Embryonic facial prominence (tissue), 1 donor: ENCODE measurements around the gene ORAI2.
"Not testable (repeated sequence)": the region's sequence is repeated elsewhere in the genome, so short reads cannot be mapped to it uniquely, and the experiment has no call there.

Source experiments
- DNase-seq: peaks from one replicate; pipeline ENCODE4 v3.0.0-alpha.2; 2016; ENCODE audit errors: extremely low spot score

ORAI2 gene

GRCh38 chr7:102446387-102447156 lies 13.2 kb downstream of the ORAI2 start:
- DNase-seq = no peak

- no peak for DNase-seq
Measured at GRCh38 chr7:102447311-102447710, 13.9 kb downstream of the ORAI2 start.

GRCh38 chr7:102449136-102449535 lies 15.8 kb downstream of the ORAI2 start:
- no peak for DNase-seq

- no peak for DNase-seq
Measured at GRCh38 chr7:102450242-102450641, 16.9 kb downstream of the ORAI2 start.

- no peak for DNase-seq
Measured at GRCh38 chr7:102451371-102452054, 18.1 kb downstream of the ORAI2 start.

- DNase-seq = no peak
Measured at GRCh38 chr7:102452451-102452850, 19.1 kb downstream of the ORAI2 start.

GRCh38 chr7:102453319-102453718 lies 19.9 kb downstream of the ORAI2 start:
- DNase-seq = no peak

- no peak for DNase-seq
Measured at GRCh38 chr7:102454468-102454867, 21.1 kb downstream of the ORAI2 start.

GRCh38 chr7:102454932-102455331 lies 21.6 kb downstream of the ORAI2 start:
- DNase-seq = not testable (repeated sequence)

- DNase-seq = no peak
Measured at GRCh38 chr7:102455596-102455995, 22.2 kb downstream of the ORAI2 start.

- no peak for DNase-seq
Measured at GRCh38 chr7:102456327-102456726, 23.0 kb downstream of the ORAI2 start.

GRCh38 chr7:102457352-102457924 lies 24.1 kb downstream of the ORAI2 start:
- no peak for DNase-seq

- no peak for DNase-seq
Measured at GRCh38 chr7:102459221-102459844, 26.0 kb downstream of the ORAI2 start.

GRCh38 chr7:102460467-102460866 lies 27.1 kb downstream of the ORAI2 start:
- DNase-seq = no peak

GRCh38 chr7:102463841-102464576 lies 30.6 kb downstream of the ORAI2 start:
- DNase-seq = no peak

- peak; percentile 76 for DNase-seq
Measured at GRCh38 chr7:102464577-102465280, 31.4 kb downstream of the ORAI2 start, which contains the start of the genes ALKBH4 and LRWD1. Gene ALKBH4, minus strand, starts transcription at chr7:102464863. Its CDS starts 27 bp downstream, at chr7:102464836. Gene LRWD1, plus strand, starts transcription at chr7:102464984. Its CDS starts 97 bp downstream, at chr7:102465081.

GRCh38 chr7:102466097-102466496 lies 32.7 kb downstream of the ORAI2 start:
- no peak for DNase-seq

GRCh38 chr7:102467581-102468477 lies 34.5 kb downstream of the ORAI2 start:
- no peak for DNase-seq

GRCh38 chr7:102468478-102469350 lies 35.3 kb downstream of the ORAI2 start:
- DNase-seq = no peak
